CD4-positive, alpha-beta memory T cell (primary cell): Measurements from ENCODE around the gene TENT4A. TPM values are rescaled to one million over a fixed set of nuclear protein-coding genes. Genes with fewer than 3 reads are reported as not detected.

ENCODE experiments used
- CTCF ChIA-PET: fragments of 350-600 bp; sonication (Branson Sonifier 250); formaldehyde crosslinking; loops from one replicate; lab custom pipeline; 2021; ENCODE audit warnings: inconsistent platforms; ENCODE audit not compliant: partially characterized antibody; lab: Charles Lee
- POLR2A ChIA-PET: fragments of 350-600 bp; sonication (Branson Sonifier 250); formaldehyde crosslinking; loops from one replicate; lab custom pipeline; 2021; ENCODE audit not compliant: partially characterized antibody; lab: Charles Lee
- DNase-seq, 5 donors: peaks; one replicate each; pipeline versions ENCODE4 v3.0.0 to v3.0.0-alpha.2; 2020 to 2022; ENCODE audit warnings: mixed read lengths in 1 of 5
- H3K27ac ChIP-seq: one replicate; pipeline ENCODE4 v1.7.0; 2013; ENCODE audit warnings: low read depth, low read length
- H3K27me3 ChIP-seq: 2 replicates; pipeline ENCODE4 v1.7.0; 2013; ENCODE audit warnings: mild to moderate bottlenecking, low read length, moderate library complexity; ENCODE audit not compliant: insufficient read depth
- H3K36me3 ChIP-seq: 2 replicates; pipeline ENCODE4 v1.7.0; 2013; ENCODE audit warnings: mild to moderate bottlenecking, low read length, moderate library complexity; ENCODE audit not compliant: insufficient read depth
- H3K4me1 ChIP-seq: 2 replicates; pipeline ENCODE4 v1.7.0; 2013; ENCODE audit warnings: mild to moderate bottlenecking, low read length, moderate library complexity; ENCODE audit not compliant: insufficient read depth
- H3K4me3 ChIP-seq, 2 donors: one replicate each; pipeline ENCODE4 v1.7.0; 2013; ENCODE audit warnings: low read length in 2 of 2, mild to moderate bottlenecking in 1 of 2
- H3K9me3 ChIP-seq, 2 donors: one replicate each; pipeline ENCODE4 v1.7.0; 2013; ENCODE audit warnings: low read length in 2 of 2, control low read depth in 1 of 2; ENCODE audit not compliant: control insufficient read depth in 1 of 2
- H3K27ac Mint-ChIP-seq, 7 donors: one replicate each; pipeline ENCODE4 v1.8.0; 2020 to 2021; ENCODE audit warnings: mixed read lengths in 7 of 7, mild to moderate bottlenecking in 6 of 7, inconsistent platforms in 3 of 7, moderate library complexity in 3 of 7
- H3K27me3 Mint-ChIP-seq, 2 donors: one replicate each; pipeline ENCODE4 v1.8.0; 2020 to 2021; ENCODE audit warnings: mixed read lengths in 2 of 2
- H3K36me3 Mint-ChIP-seq, 2 donors: one replicate each; pipeline ENCODE4 v1.8.0; 2020 to 2021; ENCODE audit warnings: mixed read lengths in 2 of 2, inconsistent platforms in 1 of 2, mild to moderate bottlenecking in 1 of 2
- H3K4me1 Mint-ChIP-seq, 4 donors: one replicate each; pipeline ENCODE4 v1.8.0; 2020 to 2021; ENCODE audit warnings: mixed read lengths in 4 of 4, mild to moderate bottlenecking in 1 of 4
- H3K4me3 Mint-ChIP-seq, 8 donors: one replicate each; pipeline ENCODE4 v1.8.0; 2020 to 2021; ENCODE audit warnings: mixed read lengths in 8 of 8, mild to moderate bottlenecking in 7 of 8, moderate library complexity in 6 of 8, inconsistent platforms in 3 of 8
- H3K9me3 Mint-ChIP-seq, 8 donors: one replicate each; pipeline ENCODE4 v1.8.0; 2020 to 2021; ENCODE audit warnings: mixed read lengths in 8 of 8, mild to moderate bottlenecking in 5 of 8, inconsistent platforms in 3 of 8, moderate library complexity in 1 of 8
- intact Hi-C: fragments of 100-400 bp; cut with micrococcal nuclease; formaldehyde crosslinking; loops from one replicate; pipeline ENCODE4 v1.15.1; 2023
- polyA plus RNA-seq, 2 donors: library from polyadenylated mRNA; unstranded; fragments of 300-500 nt; fragmentation: Illumina TruSeq; gene quantifications; one replicate each; pipeline ENCODE4 v1.2.3, GENCODE V29; 2021
- total RNA-seq, 2 experiments: library from RNA; stranded (reverse); gene quantifications; one replicate each; pipeline ENCODE4 v1.2.3, GENCODE V29; 2021

Gene TENT4A
- total and polyA plus RNA-seq, 4 experiments from 2014 or later = 0.55 to 49.1 (median 23.4) TPM

DNA sequence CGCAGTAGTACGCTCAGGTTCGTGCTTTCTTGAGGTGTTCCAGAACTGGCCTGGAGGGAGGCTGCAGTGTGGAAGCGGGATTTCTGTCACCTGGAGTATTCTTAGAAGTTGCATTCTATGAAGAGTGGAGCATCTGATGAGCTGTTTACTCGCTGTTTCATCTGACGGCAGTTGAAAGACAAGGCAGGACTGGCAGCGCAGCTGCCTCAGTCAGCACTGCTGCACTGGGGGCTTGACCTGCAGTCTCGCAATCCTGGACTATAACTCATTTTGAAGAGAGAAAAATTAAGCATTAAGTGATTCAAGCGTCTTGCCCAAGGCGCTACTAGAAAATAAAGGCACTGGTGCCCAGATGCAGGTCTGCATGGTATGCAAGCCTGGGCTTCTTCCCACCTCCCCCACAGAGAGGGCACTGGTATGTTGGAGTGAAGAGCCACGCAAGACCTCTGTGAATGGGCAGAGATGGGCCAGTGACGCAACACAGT lies 10.6 kb downstream of the TENT4A start:
- H3K36me3 ChIP-seq = peaks cover 11% of the 10 kb centered on the region
- peaks cover 73% of the 10 kb centered on the region for H3K4me1 ChIP-seq
- Mint-ChIP-seq H3K9me3 (no peaks in the 10 kb centered on the region), H3K4me1 (peaks cover 66 to 97% (median 85%) of the 10 kb centered on the region in 4 donors), H3K27ac (peak overlapping the region in 5 of 7 donors; percentile 43 to 77 (median 55)), H3K27me3 (no peaks in the 10 kb centered on the region), H3K36me3 (peaks cover 9 to 41% of the 10 kb centered on the region in 2 donors), H3K4me3 (peak overlapping the region in 4 of 8 donors; percentile 24 to 49 (median 40))
- H3K4me3 ChIP-seq = no peak overlapping the region
- no peak overlapping the region for H3K27ac ChIP-seq
- no peaks in the 10 kb centered on the region for H3K9me3 ChIP-seq
- DNase-seq = no peak
- ChIA-PET CTCF (interaction anchor here (2.4 kb wide), 1 partner anchor 21 kb away, joined by 7 read pairs; no protein-coding TSS in a partner anchor), POLR2A (no interaction called here)
- H3K27me3 ChIP-seq = no peaks in the 10 kb centered on the region
- intact Hi-C loops = no loop called here

DNA sequence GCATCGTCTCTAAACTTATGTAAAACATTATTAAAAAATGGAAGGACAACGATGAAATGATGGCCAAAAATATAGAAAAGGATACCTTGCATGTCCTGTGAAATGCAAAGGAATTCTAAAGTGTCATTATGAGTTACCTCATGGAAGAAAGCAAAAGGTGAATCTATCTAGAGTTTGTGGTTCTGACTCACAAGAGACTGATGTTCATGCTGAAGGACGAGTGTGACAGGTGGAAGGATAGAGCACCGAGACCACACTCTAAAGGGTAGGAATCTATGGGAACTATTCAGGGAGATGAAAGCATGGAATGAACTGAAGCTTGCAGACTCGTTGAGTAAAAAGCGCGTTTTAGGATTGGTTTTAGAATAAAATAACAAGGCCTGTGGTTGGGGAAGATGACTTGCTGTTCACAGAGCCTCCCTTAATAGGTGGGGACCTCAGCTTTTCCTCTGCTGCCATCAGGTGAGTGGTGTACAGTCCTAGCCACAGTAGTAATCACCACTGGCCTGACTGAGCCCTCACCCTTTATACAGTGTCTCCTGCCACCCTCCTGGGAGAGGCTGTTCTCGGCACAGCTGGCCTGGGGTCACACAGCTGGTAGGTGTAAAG lies 11.2 kb downstream of the TENT4A start:
- H3K4me1 Mint-ChIP-seq = peaks cover 68 to 97% (median 85%) of the 10 kb centered on the region in 4 donors
- Histone ChIP-seq H3K36me3 (peaks cover 11% of the 10 kb centered on the region), H3K27me3 (no peaks in the 10 kb centered on the region), H3K27ac (no peak overlapping the region), H3K9me3 (no peaks in the 10 kb centered on the region), H3K4me3 (no peak overlapping the region), H3K4me1 (peaks cover 75% of the 10 kb centered on the region)
- no peaks in the 10 kb centered on the region for H3K9me3 Mint-ChIP-seq
- DNase-seq = no peak
- ChIA-PET CTCF (interaction anchor here (1.1 kb wide), 1 partner anchor 18 kb away, joined by 3 read pairs; no protein-coding TSS in a partner anchor), POLR2A (no interaction called here)
- intact Hi-C loops = no loop called here
- peak overlapping the region in 4 of 7 donors; percentile 43 to 75 (median 53) for H3K27ac Mint-ChIP-seq
- H3K36me3 Mint-ChIP-seq = peaks cover 9 to 37% of the 10 kb centered on the region in 2 donors
- no peaks in the 10 kb centered on the region for H3K27me3 Mint-ChIP-seq
- H3K4me3 Mint-ChIP-seq = no peak overlapping the region

DNA sequence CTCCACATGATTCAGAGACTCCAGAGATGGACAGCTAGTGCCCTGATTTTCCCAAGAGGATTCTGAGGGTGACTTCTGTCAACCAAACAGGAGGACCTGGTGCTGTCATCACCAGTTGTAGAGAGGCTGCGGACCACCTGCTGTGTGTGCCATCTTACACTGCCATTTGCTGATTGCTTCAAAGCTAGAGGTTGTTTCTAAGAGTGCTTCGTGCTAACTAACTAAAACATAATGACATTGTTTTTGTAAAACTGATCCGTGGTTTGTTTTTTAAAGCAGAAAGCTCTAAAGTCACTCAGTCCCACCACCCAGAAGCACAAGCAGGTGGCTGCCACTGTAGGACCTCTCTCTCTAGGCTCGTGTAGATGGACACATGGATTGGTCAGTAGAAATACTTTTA lies 12.2 kb downstream of the TENT4A start:
- H3K4me3 ChIP-seq = no peak overlapping the region
- intact Hi-C loops = no loop called here
- H3K27me3 ChIP-seq = no peaks in the 10 kb centered on the region
- no peak for DNase-seq
- ChIA-PET CTCF (interaction anchor here (1.1 to 1.5 kb wide), 2 partner anchors 17 to 20 kb away, joined by 3 to 5 read pairs; no protein-coding TSS in a partner anchor), POLR2A (no interaction called here)
- Mint-ChIP-seq H3K36me3 (peaks cover 9 to 31% of the 10 kb centered on the region in 2 donors), H3K4me3 (no peak overlapping the region), H3K27me3 (no peaks in the 10 kb centered on the region), H3K27ac (peak overlapping the region in 3 of 7 donors; percentile 9 to 55 (median 35)), H3K9me3 (no peaks in the 10 kb centered on the region), H3K4me1 (peaks cover 65 to 97% (median 84%) of the 10 kb centered on the region in 4 donors)
- peaks cover 76% of the 10 kb centered on the region for H3K4me1 ChIP-seq
- no peaks in the 10 kb centered on the region for H3K9me3 ChIP-seq
- peaks cover 11% of the 10 kb centered on the region for H3K36me3 ChIP-seq
- no peak overlapping the region for H3K27ac ChIP-seq

DNA sequence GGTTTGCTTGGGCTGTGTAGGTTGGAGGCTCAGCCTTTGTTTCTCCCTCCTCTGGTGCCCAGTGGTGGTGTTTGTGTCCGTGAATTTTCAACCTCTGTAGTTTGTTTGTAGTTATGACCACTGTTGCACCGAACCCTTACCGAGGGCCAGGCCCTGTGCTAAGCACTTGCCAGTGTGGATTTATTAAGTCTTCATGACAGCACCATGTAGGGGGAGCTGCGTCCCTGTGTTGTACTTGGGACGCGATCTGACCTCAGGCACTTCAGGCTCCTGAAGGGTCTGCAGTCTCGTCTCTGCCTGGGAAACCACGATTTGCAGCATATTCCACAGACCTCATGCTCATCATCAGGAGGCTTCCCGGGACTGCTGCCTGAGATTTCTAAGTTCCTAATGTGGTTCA lies 12.8 kb downstream of the TENT4A start:
- Mint-ChIP-seq H3K4me1 (peaks cover 65 to 96% (median 84%) of the 10 kb centered on the region in 4 donors), H3K27ac (peak overlapping the region in 2 of 7 donors; percentile 19 to 55), H3K27me3 (no peaks in the 10 kb centered on the region), H3K9me3 (no peaks in the 10 kb centered on the region), H3K36me3 (peaks cover 9 to 31% of the 10 kb centered on the region in 2 donors), H3K4me3 (no peak overlapping the region)
- peaks cover 11% of the 10 kb centered on the region for H3K36me3 ChIP-seq
- H3K4me3 ChIP-seq = no peak overlapping the region
- no peak for DNase-seq
- CTCF ChIA-PET = interaction anchor here (1.5 kb wide), 1 partner anchor 19 kb away, joined by 5 read pairs; no protein-coding TSS in a partner anchor
- POLR2A ChIA-PET = no interaction called here
- H3K9me3 ChIP-seq = no peaks in the 10 kb centered on the region
- intact Hi-C loops = no loop called here
- no peaks in the 10 kb centered on the region for H3K27me3 ChIP-seq
- H3K27ac ChIP-seq = no peak overlapping the region
- peaks cover 76% of the 10 kb centered on the region for H3K4me1 ChIP-seq

DNA sequence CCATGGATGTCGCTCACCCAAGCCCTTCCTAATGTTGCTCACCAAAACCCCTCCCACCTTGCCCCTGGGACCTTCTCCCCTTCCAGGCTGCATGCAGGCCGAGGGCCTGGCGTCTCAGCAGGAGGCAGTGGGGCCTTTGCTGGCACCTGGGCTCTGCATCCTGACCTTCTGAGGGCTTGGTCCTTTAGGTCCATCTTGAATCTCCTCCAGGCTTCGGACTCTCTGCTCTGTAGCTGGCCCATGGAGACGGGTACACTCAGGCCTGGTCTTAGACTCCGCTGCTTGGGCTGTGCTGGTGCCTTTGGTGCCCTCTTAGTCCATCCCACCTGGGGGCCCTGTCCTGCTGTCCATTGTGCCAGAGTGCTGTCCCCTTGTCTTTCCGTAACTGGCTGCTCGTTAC lies 14.0 kb downstream of the TENT4A start:
- intact Hi-C loops = no loop called here
- CTCF ChIA-PET = interaction anchor here (1.2 to 7.1 kb wide), 3 partner anchors 10 to 94 kb away, joined by 3 to 38 read pairs (median 5); partner anchors contain the start of genes NSUN2 and SRD5A1

DNA sequence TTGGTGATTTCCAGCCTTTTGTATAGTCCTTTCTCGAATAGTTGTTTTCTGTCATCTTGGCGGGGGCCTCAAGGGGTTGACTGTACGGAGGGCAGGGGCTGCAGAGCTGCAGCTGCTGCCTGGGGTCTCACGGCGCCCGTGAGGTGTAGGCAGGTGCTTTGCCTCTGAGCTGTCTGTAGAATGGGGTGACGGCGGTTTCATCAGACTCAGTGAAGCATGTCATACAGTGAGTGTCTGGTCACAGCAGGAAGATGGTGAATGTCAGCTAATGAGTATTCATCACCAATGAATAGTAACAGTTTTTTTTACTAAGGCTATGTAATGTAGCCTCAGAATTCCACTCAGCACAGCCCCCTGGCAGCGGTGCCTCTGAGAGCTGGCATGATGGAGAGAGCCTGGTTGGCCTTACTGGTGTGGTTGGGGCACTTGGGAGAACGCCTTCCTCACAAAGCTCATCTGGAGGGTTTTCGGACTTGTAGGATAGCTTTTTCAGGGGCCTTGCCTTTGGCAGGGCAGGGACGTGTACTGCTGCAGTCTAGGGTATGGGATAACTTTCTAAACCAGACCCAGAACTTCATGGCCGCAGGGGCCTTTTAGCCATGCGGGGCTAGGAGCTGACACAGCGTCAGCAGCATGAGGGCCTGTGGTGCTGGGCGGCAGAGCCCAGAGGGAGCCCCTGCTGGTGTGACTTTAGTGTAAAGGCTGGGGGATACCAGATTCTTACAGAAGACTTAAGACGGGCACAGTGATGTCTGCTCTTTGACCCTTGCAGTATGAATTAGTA lies 15.0 kb downstream of the TENT4A start:
- peaks cover 66 to 97% (median 85%) of the 10 kb centered on the region in 4 donors for H3K4me1 Mint-ChIP-seq
- Histone ChIP-seq H3K4me3 (no peak overlapping the region), H3K27ac (no peak overlapping the region), H3K9me3 (no peaks in the 10 kb centered on the region), H3K27me3 (no peaks in the 10 kb centered on the region), H3K4me1 (peaks cover 66% of the 10 kb centered on the region), H3K36me3 (peaks cover 9% of the 10 kb centered on the region)
- H3K4me3 Mint-ChIP-seq = peak overlapping the region in 4 of 8 donors; percentile 6 to 73 (median 45)
- no peaks in the 10 kb centered on the region for H3K27me3 Mint-ChIP-seq
- intact Hi-C loops = no loop called here
- peaks cover 9 to 31% of the 10 kb centered on the region in 2 donors for H3K36me3 Mint-ChIP-seq
- H3K27ac Mint-ChIP-seq = peak overlapping the region in 6 of 7 donors; percentile 63 to 87 (median 68)
- CTCF ChIA-PET = interaction anchor here (1.0 to 7.1 kb wide), 5 partner anchors 11 to 95 kb away, joined by 3 to 38 read pairs (median 5); partner anchors contain the start of genes NSUN2 and SRD5A1
- POLR2A ChIA-PET = interaction anchor here (1.4 to 2.5 kb wide), 4 partner anchors 11 to 95 kb away, joined by 5 to 11 read pairs (median 8); partner anchors contain the start of genes NSUN2, SRD5A1 and TENT4A
- DNase-seq = no peak
- no peaks in the 10 kb centered on the region for H3K9me3 Mint-ChIP-seq

More for the DNA sequence above, 14.0 kb downstream of the TENT4A start:
- Mint-ChIP-seq H3K4me1 (peaks cover 64 to 96% (median 86%) of the 10 kb centered on the region in 4 donors), H3K4me3 (peak overlapping the region in 2 of 8 donors; percentile 10 to 32), H3K27ac (peak overlapping the region in 5 of 7 donors; percentile 3 to 78 (median 27)), H3K27me3 (no peaks in the 10 kb centered on the region), H3K9me3 (no peaks in the 10 kb centered on the region), H3K36me3 (peaks cover 9 to 32% of the 10 kb centered on the region in 2 donors)
- POLR2A ChIA-PET = interaction anchor here (0.6 kb wide), 1 partner anchor 8 kb away, joined by 3 read pairs; no protein-coding TSS in a partner anchor
- Histone ChIP-seq H3K9me3 (no peaks in the 10 kb centered on the region), H3K27me3 (no peaks in the 10 kb centered on the region), H3K4me3 (no peak overlapping the region), H3K27ac (no peak overlapping the region), H3K4me1 (peaks cover 69% of the 10 kb centered on the region), H3K36me3 (peaks cover 11% of the 10 kb centered on the region)
- DNase-seq = no peak
